HL-60 (cell line): ENCODE measurements around the gene FBXL17.
"Not testable (repeated sequence)": the region's sequence is repeated elsewhere in the genome, so short reads cannot be mapped to it uniquely, and the experiment has no call there.

Source experiments
- DNase-seq, 2 experiments: peaks; one replicate each; pipeline ENCODE4 v3.0.0-alpha.2; 2010 to 2020; ENCODE audit warnings: low read depth in 1 of 2, low spot score in 1 of 2
- H3K27ac ChIP-seq: fragments of 250-450 bp; sonication (Bioruptor Pico); replicated peaks from 2 replicates; pipeline ENCODE4 v1.5.1; 2020; ENCODE audit warnings: mild to moderate bottlenecking, moderate library complexity
- H3K27me3 ChIP-seq: fragments of 250-450 bp; sonication (Bioruptor Pico); 2 replicates; pipeline ENCODE4 v1.5.1; 2021; ENCODE audit warnings: mild to moderate bottlenecking, moderate library complexity; ENCODE audit not compliant: insufficient read depth, poor library complexity, severe bottlenecking
- H3K4me3 ChIP-seq: replicated peaks from 2 replicates; pipeline ENCODE4 v1.5.1; 2011; ENCODE audit warnings: mild to moderate bottlenecking, control low read depth, low read length; ENCODE audit not compliant: insufficient read depth
- CTCF ChIP-seq: IDR thresholded peaks from one replicate; pipeline ENCODE4 v1.5.1; 2011; ENCODE audit warnings: low read length, control low read depth, inconsistent platforms; ENCODE audit not compliant: insufficient read depth
- GABPA ChIP-seq: IDR thresholded peaks from 2 replicates; pipeline ENCODE4 v1.6.1; 2012; ENCODE audit warnings: low read depth
- POLR2AphosphoS5 ChIP-seq: IDR thresholded peaks from 2 replicates; pipeline ENCODE4 v1.6.1; 2012; ENCODE audit warnings: low read depth
- REST ChIP-seq: IDR thresholded peaks from 2 replicates; pipeline ENCODE4 v1.6.1; 2012; ENCODE audit warnings: low read depth; ENCODE audit not compliant: insufficient replicate concordance
- SPI1 ChIP-seq: IDR thresholded peaks from 2 replicates; pipeline ENCODE4 v1.6.1; 2012; ENCODE audit warnings: low read depth, mild to moderate bottlenecking, borderline replicate concordance

FBXL17 gene

GRCh38 chr5:108398964-108399363 is 17.1 kb upstream of the FBXL17 start:
- TF ChIP-seq SPI1, result no peak
- TF ChIP-seq POLR2AphosphoS5, result no peak
- TF ChIP-seq REST, result no peak
- no peak for TF ChIP-seq CTCF
- TF ChIP-seq GABPA, result no peak
- Histone ChIP-seq H3K4me3 (no peak overlapping the region), H3K27me3 (no peaks in the 10 kb centered on the region), H3K27ac (no peak overlapping the region)
- DNase-seq, result no peak

GRCh38 chr5:108396837-108397236 is 14.9 kb upstream of the FBXL17 start:
- H3K27me3 ChIP-seq, DNase-seq, H3K4me3 ChIP-seq, H3K27ac ChIP-seq: not testable (repeated sequence)

GRCh38 chr5:108387758-108388157 is 5.9 kb upstream of the FBXL17 start:
- Histone ChIP-seq H3K27ac (no peak overlapping the region), H3K27me3 (no peaks in the 10 kb centered on the region), H3K4me3 (no peak overlapping the region)
- DNase-seq, result no peak
- no peak for TF ChIP-seq POLR2AphosphoS5
- no peak for TF ChIP-seq GABPA
- TF ChIP-seq REST, result no peak
- TF ChIP-seq CTCF, result no peak
- TF ChIP-seq SPI1, result no peak

- Histone ChIP-seq H3K4me3 (no peak overlapping the region), H3K27ac (no peak overlapping the region), H3K27me3 (no peaks in the 10 kb centered on the region)
- TF ChIP-seq SPI1, result no peak
- TF ChIP-seq REST, result no peak
- no peak for TF ChIP-seq POLR2AphosphoS5
- TF ChIP-seq CTCF, result no peak
- TF ChIP-seq GABPA, result no peak
- DNase-seq, result no peak
These were observed 4.6 kb upstream of the FBXL17 start for GRCh38 chr5:108386345-108387061.
